ENCODE results near the gene MIA.

DNA sequence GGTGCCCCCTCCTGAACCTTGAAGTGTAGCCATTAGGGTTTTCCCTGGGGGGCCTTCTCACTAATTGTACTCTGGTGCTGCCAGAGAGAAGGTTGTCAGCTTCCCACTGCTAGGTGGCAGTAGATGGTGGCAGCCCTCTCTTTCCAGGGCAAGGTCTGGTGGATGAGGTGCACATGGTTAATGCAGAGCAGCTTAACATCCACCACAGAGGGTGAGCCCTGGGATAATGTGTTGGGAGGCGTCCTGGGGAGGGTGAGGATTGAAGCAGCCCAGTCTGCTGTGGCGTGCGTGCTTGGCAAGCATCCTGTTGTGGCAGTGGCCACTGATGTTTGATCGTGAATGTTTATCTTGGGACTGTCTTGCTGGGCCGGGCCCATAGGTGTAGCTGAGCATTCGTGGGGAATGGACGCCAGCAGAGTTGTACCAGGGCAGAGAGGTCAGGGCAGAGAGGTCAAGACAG lies 29.5 kb downstream of the MIA start:
- TF ChIP-seq, protein P1, sequence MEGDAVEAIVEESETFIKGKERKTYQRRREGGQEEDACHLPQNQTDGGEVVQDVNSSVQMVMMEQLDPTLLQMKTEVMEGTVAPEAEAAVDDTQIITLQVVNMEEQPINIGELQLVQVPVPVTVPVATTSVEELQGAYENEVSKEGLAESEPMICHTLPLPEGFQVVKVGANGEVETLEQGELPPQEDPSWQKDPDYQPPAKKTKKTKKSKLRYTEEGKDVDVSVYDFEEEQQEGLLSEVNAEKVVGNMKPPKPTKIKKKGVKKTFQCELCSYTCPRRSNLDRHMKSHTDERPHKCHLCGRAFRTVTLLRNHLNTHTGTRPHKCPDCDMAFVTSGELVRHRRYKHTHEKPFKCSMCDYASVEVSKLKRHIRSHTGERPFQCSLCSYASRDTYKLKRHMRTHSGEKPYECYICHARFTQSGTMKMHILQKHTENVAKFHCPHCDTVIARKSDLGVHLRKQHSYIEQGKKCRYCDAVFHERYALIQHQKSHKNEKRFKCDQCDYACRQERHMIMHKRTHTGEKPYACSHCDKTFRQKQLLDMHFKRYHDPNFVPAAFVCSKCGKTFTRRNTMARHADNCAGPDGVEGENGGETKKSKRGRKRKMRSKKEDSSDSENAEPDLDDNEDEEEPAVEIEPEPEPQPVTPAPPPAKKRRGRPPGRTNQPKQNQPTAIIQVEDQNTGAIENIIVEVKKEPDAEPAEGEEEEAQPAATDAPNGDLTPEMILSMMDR (IDR thresholded peaks at IDR 0.05): no peak
- TF ChIP-seq POLR2A (IDR thresholded peaks at IDR 0.05) (no peak), EP300 (IDR thresholded peaks at IDR 0.05) (no peak), POLR2AphosphoS5 (IDR thresholded peaks at IDR 0.05) (no peak)

All from gastroesophageal sphincter (tissue), 3 donors.